ENCODE measurements around the gene C11orf98. TPM values are rescaled to one million over a fixed set of nuclear protein-coding genes. Genes with fewer than 3 reads are reported as not detected.

The C11orf98 gene
- total and polyA plus RNA-seq, 2 donors (not counting 3 experiments of a cell fraction or from before 2014, with no cell fraction given) = 39.5 to 61.0 TPM

GRCh38 chr11:62627713-62628112 is 37.3 kb downstream of the C11orf98 start:
- ChIA-PET CTCF (no interaction called here), POLR2A (no interaction called here)
- no peaks in the 10 kb centered on the region for H3K9me3 ChIP-seq (replicated peaks; ENCODE audit: control insufficient read depth, insufficient read depth, low read length)
- no peak for FAIRE-seq
- H3K36me3 ChIP-seq (ENCODE audit: control insufficient read depth in 2 of 2, extremely low read depth in 1 of 2, insufficient read depth in 2 of 2, low read length in 2 of 2) = peaks cover 34 to 60% of the 10 kb centered on the region in 2 experiments
- no peaks in the 10 kb centered on the region for H3K79me2 ChIP-seq (ENCODE audit: control insufficient read depth, insufficient read depth, low read length)
- H3K9ac ChIP-seq (replicated peaks; ENCODE audit: extremely low read depth, insufficient read depth, low read length) = no peak overlapping the region
- TF ChIP-seq MAX (IDR thresholded peaks at IDR 0.05; ENCODE audit: insufficient read depth, insufficient read length) = no peak
- peak in 1 of 2 donors; percentile 12 for TF ChIP-seq CTCF (IDR thresholded peaks at IDR 0.05; ENCODE audit: extremely low read depth in 1 of 2, insufficient read depth in 1 of 2, low read depth in 1 of 2, low read length in 2 of 2)
- dilution Hi-C loops (cut with MboI; ENCODE audit: extremely low pct_ligation_motif_present, low sequenced_read_pairs) (no loop called here), intact Hi-C loops (cut with micrococcal nuclease) (no loop called here)
- no peaks in the 10 kb centered on the region for H4K20me1 ChIP-seq (replicated peaks; ENCODE audit: control insufficient read depth, extremely low read depth, insufficient read depth, low read length)
- H3K4me2 ChIP-seq (ENCODE audit: insufficient read depth, low read length) = no peak overlapping the region
- H3K9me1 ChIP-seq (replicated peaks; ENCODE audit: control insufficient read depth, extremely low read depth, insufficient read depth, low read length) = no peaks in the 10 kb centered on the region
- H3K27me3 ChIP-seq (ENCODE audit: control insufficient read depth in 2 of 2, insufficient read depth in 2 of 2, low read length in 2 of 2) = no peaks in the 10 kb centered on the region
- DNase-seq (ENCODE audit: low read depth, low spot score) = no peak
- no peaks in the 10 kb centered on the region for H3K4me1 ChIP-seq (ENCODE audit: control insufficient read depth, extremely low read depth, insufficient read depth, low read length)
- H3K4me3 ChIP-seq (replicated peaks in 1 of 3; ENCODE audit: insufficient read depth in 1 of 3, low read depth in 1 of 3, low read length in 3 of 3) = no peak overlapping the region
- H2AFZ ChIP-seq (ENCODE audit: low read depth, low read length) = no peak overlapping the region
- no peak overlapping the region for H3K27ac ChIP-seq (ENCODE audit: insufficient read depth, low read depth, low read length)
- no TSS peak for BruUV-seq (replicated peaks)

- TSS peak; percentile 97 for BruUV-seq (replicated peaks)
- no peak for DNase-seq (ENCODE audit: low read depth, low spot score)
- peaks cover 8 to 23% of the 10 kb centered on the region in 2 experiments for H3K36me3 ChIP-seq (ENCODE audit: control insufficient read depth in 2 of 2, extremely low read depth in 1 of 2, insufficient read depth in 2 of 2, low read length in 2 of 2)
- peak overlapping the region; percentile 18 for H3K4me2 ChIP-seq (ENCODE audit: insufficient read depth, low read length)
- H3K27ac ChIP-seq (ENCODE audit: insufficient read depth, low read depth, low read length) = peak overlapping the region; percentile 88
- H3K9me3 ChIP-seq (replicated peaks; ENCODE audit: control insufficient read depth, insufficient read depth, low read length) = no peaks in the 10 kb centered on the region
- no peaks in the 10 kb centered on the region for H3K9me1 ChIP-seq (replicated peaks; ENCODE audit: control insufficient read depth, extremely low read depth, insufficient read depth, low read length)
- H3K9ac ChIP-seq (replicated peaks; ENCODE audit: extremely low read depth, insufficient read depth, low read length) = peak overlapping the region; percentile 65
- dilution Hi-C loops (cut with MboI; ENCODE audit: extremely low pct_ligation_motif_present, low sequenced_read_pairs) (no loop called here), intact Hi-C loops (cut with micrococcal nuclease) (loop anchor here (1.0 to 2.0 kb wide), 2 partner anchors 24 to 32 kb away; partner anchors contain the start of genes GANAB and TUT1)
- TF ChIP-seq JUN (IDR thresholded peaks at IDR 0.05; ENCODE audit: borderline replicate concordance, insufficient read depth, insufficient read length, low read depth) (no peak), FOS (IDR thresholded peaks at IDR 0.05; ENCODE audit: borderline replicate concordance, insufficient read depth, low read length) (no peak), CTCF (IDR thresholded peaks at IDR 0.05; ENCODE audit: extremely low read depth in 1 of 2, insufficient read depth in 1 of 2, low read depth in 1 of 2, low read length in 2 of 2) (no peak), POLR2AphosphoS5 (IDR thresholded peaks at IDR 0.05; ENCODE audit: insufficient read depth, low read depth, low read length) (no peak), MYC (IDR thresholded peaks at IDR 0.05; ENCODE audit: low read depth, low read length) (no peak)
- no peaks in the 10 kb centered on the region for H4K20me1 ChIP-seq (replicated peaks; ENCODE audit: control insufficient read depth, extremely low read depth, insufficient read depth, low read length)
- H2AFZ ChIP-seq (ENCODE audit: low read depth, low read length) = peak overlapping the region; percentile 41
- peaks cover 15% of the 10 kb centered on the region for H3K4me1 ChIP-seq (ENCODE audit: control insufficient read depth, extremely low read depth, insufficient read depth, low read length)
- H3K79me2 ChIP-seq (ENCODE audit: control insufficient read depth, insufficient read depth, low read length) = peaks cover 6% of the 10 kb centered on the region
- no peak overlapping the region for H3K4me3 ChIP-seq (replicated peaks in 1 of 3; ENCODE audit: insufficient read depth in 1 of 3, low read depth in 1 of 3, low read length in 3 of 3)
- no peaks in the 10 kb centered on the region for H3K27me3 ChIP-seq (ENCODE audit: control insufficient read depth in 2 of 2, insufficient read depth in 2 of 2, low read length in 2 of 2)
- FAIRE-seq = no peak
- ChIA-PET CTCF (interaction anchor here (0.5 to 2.2 kb wide), 6 partner anchors 10 to 228 kb away, joined by 3 to 30 read pairs (median 6); partner anchors contain the start of genes EML3, ROM1 and TUT1), POLR2A (interaction anchor here (1.1 to 3.1 kb wide), 3 partner anchors 21 to 42 kb away, joined by 5 to 14 read pairs (median 8); partner anchors contain the start of genes C11orf98, CSKMT, MTA2 and TUT1)
Observed at GRCh38 chr11:62622476-62623089, 42.4 kb downstream of the C11orf98 start.

Measured in endothelial cell of umbilical vein (primary cell).